ENCODE data around the gene POLR2H. TPM values are rescaled to one million over a fixed set of nuclear protein-coding genes. Genes with fewer than 3 reads are reported as not detected.
A peak's percentile ranks its signal among the peaks of the same experiment; 100 is the strongest.

POLR2H gene
- polyA plus RNA-seq, 1 experiment, result 94.4 TPM

GRCh38 chr3:184335291-184335660 is 26.2 kb upstream of the POLR2H start:
- ChIA-PET POLR2A (interaction anchor here (0.6 to 0.7 kb wide), 2 partner anchors 15 to 22 kb away, joined by 3 read pairs; no protein-coding TSS in a partner anchor), CTCF (no interaction called here)
- peak overlapping the region; percentile 69 for H3K4me3 ChIP-seq (ENCODE audit: low read depth, low read length)
- no peaks in the 10 kb centered on the region; the same call in 1 of the 2 replicates for H3K9me3 ChIP-seq (ENCODE audit: control insufficient read depth, insufficient read depth, low read length)
- H3K27me3 ChIP-seq (ENCODE audit: control insufficient read depth, insufficient read depth, low read length), result no peaks in the 10 kb centered on the region
- H3K27ac ChIP-seq (ENCODE audit: low read depth, low read length), result peak overlapping the region; percentile 92
- no peak for DNase-seq (ENCODE audit: low read depth, low spot score)
- TF ChIP-seq, protein P1, sequence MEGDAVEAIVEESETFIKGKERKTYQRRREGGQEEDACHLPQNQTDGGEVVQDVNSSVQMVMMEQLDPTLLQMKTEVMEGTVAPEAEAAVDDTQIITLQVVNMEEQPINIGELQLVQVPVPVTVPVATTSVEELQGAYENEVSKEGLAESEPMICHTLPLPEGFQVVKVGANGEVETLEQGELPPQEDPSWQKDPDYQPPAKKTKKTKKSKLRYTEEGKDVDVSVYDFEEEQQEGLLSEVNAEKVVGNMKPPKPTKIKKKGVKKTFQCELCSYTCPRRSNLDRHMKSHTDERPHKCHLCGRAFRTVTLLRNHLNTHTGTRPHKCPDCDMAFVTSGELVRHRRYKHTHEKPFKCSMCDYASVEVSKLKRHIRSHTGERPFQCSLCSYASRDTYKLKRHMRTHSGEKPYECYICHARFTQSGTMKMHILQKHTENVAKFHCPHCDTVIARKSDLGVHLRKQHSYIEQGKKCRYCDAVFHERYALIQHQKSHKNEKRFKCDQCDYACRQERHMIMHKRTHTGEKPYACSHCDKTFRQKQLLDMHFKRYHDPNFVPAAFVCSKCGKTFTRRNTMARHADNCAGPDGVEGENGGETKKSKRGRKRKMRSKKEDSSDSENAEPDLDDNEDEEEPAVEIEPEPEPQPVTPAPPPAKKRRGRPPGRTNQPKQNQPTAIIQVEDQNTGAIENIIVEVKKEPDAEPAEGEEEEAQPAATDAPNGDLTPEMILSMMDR (IDR thresholded peaks at IDR 0.05; ENCODE audit: low read depth, low read length), result no peak

GRCh38 chr3:184335661-184336546 is 25.6 kb upstream of the POLR2H start:
- Histone ChIP-seq H3K4me3 (ENCODE audit: low read depth, low read length) (peak overlapping the region; percentile 69), H3K9me3 (ENCODE audit: control insufficient read depth, insufficient read depth, low read length) (no peaks in the 10 kb centered on the region; the same call in 1 of the 2 replicates), H3K27me3 (ENCODE audit: control insufficient read depth, insufficient read depth, low read length) (no peaks in the 10 kb centered on the region), H3K27ac (ENCODE audit: low read depth, low read length) (peak overlapping the region; percentile 92)
- POLR2A ChIA-PET, result interaction anchor here (0.6 to 1.2 kb wide), 3 partner anchors 9 to 22 kb away, joined by 3 read pairs; no protein-coding TSS in a partner anchor
- CTCF ChIA-PET, result no interaction called here
- no peak for DNase-seq (ENCODE audit: low read depth, low spot score)
- TF ChIP-seq, protein P1 (IDR thresholded peaks at IDR 0.05; ENCODE audit: low read depth, low read length), result no peak

GRCh38 chr3:184336547-184337398 is 24.7 kb upstream of the POLR2H start:
- Histone ChIP-seq H3K9me3 (ENCODE audit: control insufficient read depth, insufficient read depth, low read length) (no peaks in the 10 kb centered on the region; the same call in 1 of the 2 replicates), H3K27ac (ENCODE audit: low read depth, low read length) (peak overlapping the region; percentile 92), H3K27me3 (ENCODE audit: control insufficient read depth, insufficient read depth, low read length) (no peaks in the 10 kb centered on the region), H3K4me3 (ENCODE audit: low read depth, low read length) (peak overlapping the region; percentile 69)
- TF ChIP-seq, protein P1 (IDR thresholded peaks at IDR 0.05; ENCODE audit: low read depth, low read length), result no peak
- CTCF ChIA-PET, result no interaction called here
- no peak for DNase-seq (ENCODE audit: low read depth, low spot score)
- POLR2A ChIA-PET, result interaction anchor here (1.2 to 1.5 kb wide), 4 partner anchors 9 to 21 kb away, joined by 3 to 10 read pairs (median 4); no protein-coding TSS in a partner anchor

GRCh38 chr3:184337399-184337714 is 24.2 kb upstream of the POLR2H start, which contains the start of gene FAM131A:
TSS of gene FAM131A (plus strand) at chr3:184337600. CDS start at chr3:184337631, 31 bp downstream.
- H3K27ac ChIP-seq (ENCODE audit: low read depth, low read length), result peak within 1 kb of the TSS; percentile 92
- POLR2A ChIA-PET, result interaction anchor here (1.2 to 1.5 kb wide), 4 partner anchors 8 to 22 kb away, joined by 3 to 10 read pairs (median 4); no protein-coding TSS in a partner anchor
- DNase-seq (ENCODE audit: low read depth, low spot score), result no peak
- peak within 1 kb of the TSS; percentile 69 for H3K4me3 ChIP-seq (ENCODE audit: low read depth, low read length)
- no peaks in the 10 kb centered on the region for H3K27me3 ChIP-seq (ENCODE audit: control insufficient read depth, insufficient read depth, low read length)
- TF ChIP-seq, protein P1 (IDR thresholded peaks at IDR 0.05; ENCODE audit: low read depth, low read length), result no peak
- H3K9me3 ChIP-seq (ENCODE audit: control insufficient read depth, insufficient read depth, low read length), result no peaks in the 10 kb centered on the region; the same call in 1 of the 2 replicates
- CTCF ChIA-PET, result interaction anchor here (1.0 kb wide), 1 partner anchor 14 kb away, joined by 3 read pairs; no protein-coding TSS in a partner anchor

All from AG04450 (cell line).